ENCODE results near the gene FKBP7. TPM values are rescaled to one million over a fixed set of nuclear protein-coding genes. Genes with fewer than 3 reads are reported as not detected.
"Not testable (repeated sequence)": the region's sequence is repeated elsewhere in the genome, so short reads cannot be mapped to it uniquely, and the experiment has no call there.

Gene FKBP7
- polyA plus RNA-seq, 1 donor: 21.6 TPM

DNA sequence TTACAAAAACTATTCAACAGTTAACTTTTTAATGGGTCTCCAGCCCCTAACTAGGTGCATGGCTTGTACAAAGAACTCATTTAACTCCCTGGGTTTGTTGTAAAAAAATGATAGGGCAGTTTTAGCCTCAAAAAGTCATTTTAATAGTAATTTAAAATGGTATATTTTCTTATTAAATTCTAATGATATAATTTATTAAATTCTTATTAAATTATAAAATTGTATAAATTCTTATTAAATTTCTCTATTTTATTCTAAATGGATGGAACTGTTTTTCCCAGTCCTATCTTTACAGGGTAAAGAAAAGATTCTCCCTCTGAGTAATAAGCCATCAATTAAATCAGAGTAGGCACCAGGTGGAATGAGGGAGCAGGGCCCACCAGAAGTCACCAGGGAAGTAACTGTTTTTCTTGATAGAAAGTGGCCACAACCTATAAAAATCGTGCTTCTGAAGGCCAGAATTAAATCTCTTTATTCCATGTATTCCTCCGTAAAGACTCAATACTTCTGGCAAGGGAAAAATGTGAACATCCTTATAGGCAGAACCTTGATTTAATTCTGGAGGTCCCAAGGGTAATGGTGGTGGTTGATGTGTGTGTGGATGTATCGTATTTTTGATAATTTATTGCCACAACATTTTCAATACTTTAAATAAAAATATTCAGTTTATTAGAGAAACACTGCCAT lies 814 bp downstream of the FKBP7 start:
- Histone ChIP-seq H3K27ac (ENCODE audit: low read length) (peak overlapping the region; percentile 94), H3K4me1 (ENCODE audit: control insufficient read depth, insufficient read depth, low read length) (peaks cover 20% of the 10 kb centered on the region), H3K4me3 (ENCODE audit: low read length) (peak overlapping the region; percentile 70), H3K27me3 (ENCODE audit: control insufficient read depth, insufficient read depth, low read length) (no peaks in the 10 kb centered on the region), H3K36me3 (ENCODE audit: control insufficient read depth, insufficient read depth, low read length) (no peaks in the 10 kb centered on the region), H3K9me3 (ENCODE audit: control insufficient read depth, low read depth, low read length) (no peaks in the 10 kb centered on the region)
- 0% methylated on average over 1 of the region's 3 CpGs for WGBS (ENCODE audit: insufficient coverage, low lambda C conversion rate)
- peak in 1 of 2 donors; percentile 18 for DNase-seq

DNA sequence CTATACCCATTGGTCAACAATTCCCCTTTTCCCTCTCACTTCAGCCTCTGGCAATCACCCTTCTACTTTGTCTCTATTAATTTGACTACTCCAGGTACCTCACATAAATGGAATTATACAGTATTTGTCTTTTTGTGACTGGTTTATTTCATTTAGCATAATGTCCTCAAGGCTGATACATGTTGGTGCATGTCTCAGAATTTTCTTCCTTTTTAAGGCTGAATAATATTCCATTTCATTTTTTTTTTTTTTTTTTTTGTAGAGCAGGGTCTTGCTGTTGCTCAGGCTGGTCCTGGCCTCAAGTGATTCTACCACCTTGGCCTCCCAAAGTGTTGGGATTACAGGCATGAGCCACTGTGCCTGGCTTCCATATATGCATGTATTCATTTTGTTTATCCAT lies 1.9 kb downstream of the FKBP7 start:
- Histone ChIP-seq H3K27ac (ENCODE audit: low read length) (no peak overlapping the region), H3K4me1 (ENCODE audit: control insufficient read depth, insufficient read depth, low read length) (peaks cover 10% of the 10 kb centered on the region), H3K4me3 (ENCODE audit: low read length) (no peak overlapping the region), H3K9me3 (ENCODE audit: control insufficient read depth, low read depth, low read length) (no peaks in the 10 kb centered on the region), H3K36me3 (ENCODE audit: control insufficient read depth, insufficient read depth, low read length) (no peaks in the 10 kb centered on the region), H3K27me3 (ENCODE audit: control insufficient read depth, insufficient read depth, low read length) (no peaks in the 10 kb centered on the region)
- no peak for DNase-seq

DNA sequence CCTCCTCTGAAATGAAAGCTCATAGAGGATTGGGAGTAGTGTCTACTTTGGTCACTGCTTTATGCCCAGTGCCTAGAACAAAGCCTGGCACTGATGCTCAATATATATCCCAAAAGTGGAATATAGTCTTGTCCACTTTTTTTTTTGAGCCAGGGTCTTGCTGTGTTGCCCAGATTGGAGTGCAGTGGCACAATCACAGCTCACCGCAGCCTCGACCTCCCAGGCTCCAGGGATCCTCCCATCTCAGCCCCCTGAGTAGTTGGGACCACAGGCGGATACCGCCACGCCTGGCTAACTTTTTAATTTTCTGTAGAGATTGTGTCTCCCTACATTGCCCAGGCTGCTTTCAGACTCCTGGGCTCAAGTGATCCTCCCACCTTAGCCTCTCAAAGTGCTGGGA lies 3.8 kb downstream of the FKBP7 start:
- Histone ChIP-seq H3K36me3 (ENCODE audit: control insufficient read depth, insufficient read depth, low read length) (no peaks in the 10 kb centered on the region), H3K4me1 (ENCODE audit: control insufficient read depth, insufficient read depth, low read length) (peaks cover 6% of the 10 kb centered on the region), H3K9me3 (ENCODE audit: control insufficient read depth, low read depth, low read length) (no peaks in the 10 kb centered on the region), H3K27ac (ENCODE audit: low read length) (no peak overlapping the region), H3K4me3 (ENCODE audit: low read length) (no peak overlapping the region), H3K27me3 (ENCODE audit: control insufficient read depth, insufficient read depth, low read length) (no peaks in the 10 kb centered on the region)
- WGBS (ENCODE audit: insufficient coverage, low lambda C conversion rate): no CpG with 5 or more reads among the region's 5 CpGs
- no peak for DNase-seq

DNA sequence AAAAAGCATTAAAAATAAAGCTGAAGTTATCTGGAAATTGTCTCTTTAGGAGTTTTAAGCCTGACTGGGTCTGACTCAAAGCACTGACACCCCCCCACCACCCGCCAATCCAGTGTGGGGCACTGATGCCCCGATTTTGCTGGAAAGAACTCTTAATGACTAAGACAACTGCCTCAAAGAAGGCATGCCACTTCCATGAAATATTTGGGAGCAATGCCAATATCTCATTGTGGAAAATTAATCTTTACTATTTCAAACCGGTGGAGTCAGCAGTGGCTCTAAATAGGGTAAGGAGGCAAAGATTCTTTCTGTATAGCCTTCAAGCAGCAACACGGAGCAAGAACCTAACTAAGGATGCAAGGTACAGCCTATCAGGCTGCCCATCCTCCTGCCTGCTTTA lies 4.5 kb downstream of the FKBP7 start:
- 86% methylated on average over 1 of the region's 4 CpGs for WGBS (ENCODE audit: insufficient coverage, low lambda C conversion rate)

DNA sequence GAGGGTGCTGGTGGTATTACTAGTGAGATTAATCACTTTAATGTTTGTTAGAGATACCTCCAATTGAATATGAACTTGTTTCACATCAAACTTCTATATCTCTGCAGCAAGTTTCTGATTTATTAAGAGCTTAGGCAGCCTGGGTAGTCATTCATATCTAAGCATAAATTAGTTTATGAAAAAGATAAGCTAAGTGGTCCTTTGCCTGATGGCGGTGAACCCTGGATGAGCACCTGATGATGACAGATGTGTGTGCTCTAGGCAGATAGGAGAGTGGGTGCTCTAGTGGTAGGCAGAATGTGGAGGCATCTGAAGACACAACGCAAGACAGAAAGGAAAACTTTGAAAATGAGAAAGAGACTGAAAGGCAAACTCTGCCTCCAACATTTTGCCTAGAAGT lies 5.0 kb downstream of the FKBP7 start:
- Histone ChIP-seq H3K4me1 (ENCODE audit: control insufficient read depth, insufficient read depth, low read length) (peaks cover 3% of the 10 kb centered on the region), H3K27me3 (ENCODE audit: control insufficient read depth, insufficient read depth, low read length) (no peaks in the 10 kb centered on the region), H3K27ac (ENCODE audit: low read length) (no peak overlapping the region), H3K36me3 (ENCODE audit: control insufficient read depth, insufficient read depth, low read length) (no peaks in the 10 kb centered on the region), H3K9me3 (ENCODE audit: control insufficient read depth, low read depth, low read length) (no peaks in the 10 kb centered on the region), H3K4me3 (ENCODE audit: low read length) (no peak overlapping the region)
- DNase-seq: no peak
- no CpG with 5 or more reads among the region's 2 CpGs for WGBS (ENCODE audit: insufficient coverage, low lambda C conversion rate)

More for the DNA sequence above, 4.5 kb downstream of the FKBP7 start:
- no peak for DNase-seq
- no peaks in the 10 kb centered on the region for H3K36me3 ChIP-seq (ENCODE audit: control insufficient read depth, insufficient read depth, low read length)
- no peaks in the 10 kb centered on the region for H3K9me3 ChIP-seq (ENCODE audit: control insufficient read depth, low read depth, low read length)
- no peak overlapping the region for H3K27ac ChIP-seq (ENCODE audit: low read length)
- peaks cover 3% of the 10 kb centered on the region for H3K4me1 ChIP-seq (ENCODE audit: control insufficient read depth, insufficient read depth, low read length)
- no peak overlapping the region for H3K4me3 ChIP-seq (ENCODE audit: low read length)
- H3K27me3 ChIP-seq (ENCODE audit: control insufficient read depth, insufficient read depth, low read length): no peaks in the 10 kb centered on the region

DNA sequence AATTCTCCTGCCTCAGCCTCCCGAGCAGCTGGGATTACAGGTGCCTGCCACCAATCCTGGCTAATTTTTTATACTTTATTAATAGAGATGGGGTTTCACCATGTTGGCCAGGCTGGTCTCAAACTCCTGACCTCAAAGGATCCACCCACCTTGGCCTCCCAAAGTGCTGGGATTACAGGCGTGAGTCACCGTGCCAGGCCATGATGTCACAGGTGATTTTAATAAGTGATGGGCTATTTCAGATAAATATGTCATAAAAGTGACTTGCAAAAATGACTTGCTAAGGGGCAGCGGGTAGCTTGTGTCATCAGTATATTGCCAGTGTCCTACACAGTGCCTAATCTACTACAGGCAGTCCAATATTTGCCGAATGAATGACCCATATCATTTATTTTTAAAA lies 7.1 kb downstream of the FKBP7 start:
- H3K4me1 ChIP-seq (ENCODE audit: control insufficient read depth, insufficient read depth, low read length); H3K4me3 ChIP-seq (ENCODE audit: low read length); H3K27me3 ChIP-seq (ENCODE audit: control insufficient read depth, insufficient read depth, low read length); H3K27ac ChIP-seq (ENCODE audit: low read length); H3K9me3 ChIP-seq (ENCODE audit: control insufficient read depth, low read depth, low read length); H3K36me3 ChIP-seq (ENCODE audit: control insufficient read depth, insufficient read depth, low read length); DNase-seq: not testable (repeated sequence)
- no CpG with 5 or more reads among the region's 5 CpGs for WGBS (ENCODE audit: insufficient coverage, low lambda C conversion rate)

DNA sequence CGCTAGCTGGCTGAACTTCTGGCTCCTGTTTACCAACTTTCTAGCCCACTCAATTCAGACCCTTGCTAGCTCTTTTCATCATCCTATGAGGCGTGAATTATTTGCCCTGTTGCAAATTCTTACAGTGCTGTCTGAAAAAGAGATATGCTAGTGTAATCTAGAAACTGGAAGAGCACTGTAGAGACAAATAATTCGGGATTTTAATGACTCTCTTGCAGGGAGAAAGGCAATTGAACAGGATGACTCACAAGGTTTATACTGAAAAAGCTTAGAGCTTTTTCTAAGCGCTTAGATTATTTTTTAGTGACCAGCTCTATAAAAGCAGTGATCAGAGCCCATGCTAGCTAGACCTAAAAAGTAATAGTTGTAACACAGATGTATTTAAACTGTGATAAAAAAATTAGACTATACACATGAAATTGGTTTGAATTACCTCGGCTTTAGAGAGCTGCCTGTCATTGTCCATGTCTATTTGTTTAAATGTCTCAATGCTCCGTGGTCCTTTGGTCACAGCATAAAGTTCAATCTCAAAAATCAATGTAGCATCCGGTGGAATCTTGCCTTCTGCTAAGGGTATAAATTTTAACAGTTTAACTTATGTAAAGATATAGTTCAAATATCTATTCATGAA lies 9.1 kb downstream of the FKBP7 start:
- H3K4me3 ChIP-seq (ENCODE audit: low read length): no peak overlapping the region
- no peaks in the 10 kb centered on the region for H3K9me3 ChIP-seq (ENCODE audit: control insufficient read depth, low read depth, low read length)
- no peak overlapping the region for H3K27ac ChIP-seq (ENCODE audit: low read length)
- DNase-seq: no peak
- H3K4me1 ChIP-seq (ENCODE audit: control insufficient read depth, insufficient read depth, low read length): no peaks in the 10 kb centered on the region
- peaks cover 7% of the 10 kb centered on the region for H3K36me3 ChIP-seq (ENCODE audit: control insufficient read depth, insufficient read depth, low read length)
- H3K27me3 ChIP-seq (ENCODE audit: control insufficient read depth, insufficient read depth, low read length): no peaks in the 10 kb centered on the region
- WGBS (ENCODE audit: insufficient coverage, low lambda C conversion rate): 100% methylated on average over 1 of the region's 7 CpGs

DNA sequence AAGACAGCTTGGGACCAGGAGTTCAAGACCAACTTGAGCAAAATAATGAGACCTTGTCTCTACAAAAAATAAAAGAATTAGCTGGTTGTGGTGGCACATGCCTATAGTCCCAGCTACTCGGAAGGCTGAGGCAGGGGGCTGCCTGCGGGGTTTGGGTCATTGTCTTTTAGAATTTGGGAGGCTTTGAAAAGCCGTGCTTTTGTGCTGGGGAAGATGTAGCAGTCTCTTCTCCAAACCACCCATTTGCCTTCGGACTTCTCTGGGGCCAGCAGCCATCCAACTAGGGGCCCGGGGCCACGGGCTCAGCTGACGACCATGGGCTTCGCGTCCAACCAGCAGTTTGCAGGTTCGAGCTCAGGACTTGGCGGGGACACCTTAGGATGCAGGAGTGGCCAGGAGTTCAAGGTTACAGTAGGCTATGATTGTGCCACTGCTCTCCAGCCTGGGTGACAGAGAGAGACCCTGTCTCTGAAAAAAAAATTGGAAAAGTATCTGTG lies 21.0 kb downstream of the FKBP7 start:
- Histone ChIP-seq H3K27me3 (ENCODE audit: control insufficient read depth, insufficient read depth, low read length) (no peaks in the 10 kb centered on the region), H3K4me1 (ENCODE audit: control insufficient read depth, insufficient read depth, low read length) (no peaks in the 10 kb centered on the region), H3K36me3 (ENCODE audit: control insufficient read depth, insufficient read depth, low read length) (no peaks in the 10 kb centered on the region), H3K9me3 (ENCODE audit: control insufficient read depth, low read depth, low read length) (no peaks in the 10 kb centered on the region), H3K27ac (ENCODE audit: low read length) (no peak overlapping the region), H3K4me3 (ENCODE audit: low read length) (no peak overlapping the region)
- WGBS (ENCODE audit: insufficient coverage, low lambda C conversion rate): 100% methylated on average over 1 of the region's 11 CpGs
- no peak for DNase-seq

DNA sequence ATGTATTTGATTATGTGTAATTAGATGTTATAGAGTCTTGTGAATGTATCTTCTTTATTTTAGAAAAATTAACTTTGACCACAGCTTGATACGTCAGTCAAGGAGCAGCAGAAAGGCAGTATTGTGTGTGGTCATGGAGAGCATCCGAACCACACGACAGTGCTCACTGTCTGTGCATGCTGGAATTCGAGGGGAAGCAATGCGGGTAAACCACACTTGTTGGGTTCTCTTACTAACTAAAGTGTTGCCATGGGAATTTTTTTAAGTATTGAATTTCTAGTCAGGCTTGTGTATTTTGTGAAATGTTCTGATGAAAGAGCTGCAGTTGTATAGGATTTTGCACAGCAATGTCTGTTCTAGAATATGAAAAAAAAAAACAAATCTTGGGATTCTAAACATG lies 22.5 kb downstream of the FKBP7 start:
- H3K4me3 ChIP-seq (ENCODE audit: low read length): no peak overlapping the region
- no CpG with 5 or more reads among the region's 5 CpGs for WGBS (ENCODE audit: insufficient coverage, low lambda C conversion rate)
- no peak overlapping the region for H3K27ac ChIP-seq (ENCODE audit: low read length)
- no peaks in the 10 kb centered on the region for H3K9me3 ChIP-seq (ENCODE audit: control insufficient read depth, low read depth, low read length)
- no peaks in the 10 kb centered on the region for H3K4me1 ChIP-seq (ENCODE audit: control insufficient read depth, insufficient read depth, low read length)
- peaks cover under 1% of the 10 kb centered on the region for H3K27me3 ChIP-seq (ENCODE audit: control insufficient read depth, insufficient read depth, low read length)
- DNase-seq: no peak
- H3K36me3 ChIP-seq (ENCODE audit: control insufficient read depth, insufficient read depth, low read length): no peaks in the 10 kb centered on the region

DNA sequence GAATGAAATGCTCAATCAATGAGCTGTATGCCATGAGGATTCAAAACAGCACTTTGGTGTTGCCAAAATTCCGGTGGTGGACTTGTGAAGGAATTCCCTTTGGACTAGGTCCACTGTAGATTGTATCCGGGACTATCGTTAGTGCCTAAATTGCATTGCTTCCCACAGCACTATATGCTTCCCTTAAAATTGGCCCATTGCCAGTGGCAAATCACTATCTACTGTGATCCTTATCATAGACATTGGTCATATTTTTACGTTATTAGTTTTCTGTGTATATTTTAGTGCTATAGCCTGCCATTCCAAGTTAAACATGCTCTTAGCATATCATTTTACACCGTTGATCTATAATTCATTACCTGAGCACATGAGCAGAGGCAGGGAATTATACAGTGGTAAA lies 25.5 kb downstream of the FKBP7 start:
- no CpG with 5 or more reads among the region's 5 CpGs for WGBS (ENCODE audit: insufficient coverage, low lambda C conversion rate)
- DNase-seq: no peak
- H3K27ac ChIP-seq (ENCODE audit: low read length): no peak overlapping the region

DNA sequence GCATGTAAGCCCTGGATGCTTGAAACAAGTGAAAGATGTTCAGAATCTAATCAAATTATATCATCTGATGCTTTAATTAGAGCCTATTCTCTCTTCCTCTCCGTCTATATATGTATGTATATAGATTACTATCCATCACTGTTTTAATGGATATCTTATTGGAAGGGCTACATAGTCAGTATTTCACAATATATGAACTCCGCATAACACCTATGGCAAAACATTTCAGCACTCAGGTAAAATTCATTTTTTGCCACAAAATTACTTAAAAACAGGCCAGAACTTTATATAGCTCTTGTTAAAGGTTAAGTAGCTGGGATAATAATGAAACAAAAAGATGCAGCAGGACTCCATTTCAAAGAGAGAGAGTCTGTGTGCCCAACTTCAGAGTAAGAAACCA lies 26.1 kb downstream of the FKBP7 start:
- no peak for DNase-seq
- peak overlapping the region; percentile 50 for H3K4me3 ChIP-seq (ENCODE audit: low read length)
- peaks cover 2% of the 10 kb centered on the region for H3K27me3 ChIP-seq (ENCODE audit: control insufficient read depth, insufficient read depth, low read length)
- no CpG with 5 or more reads among the region's 2 CpGs for WGBS (ENCODE audit: insufficient coverage, low lambda C conversion rate)
- H3K4me1 ChIP-seq (ENCODE audit: control insufficient read depth, insufficient read depth, low read length): peaks cover 11% of the 10 kb centered on the region
- H3K27ac ChIP-seq (ENCODE audit: low read length): peak overlapping the region; percentile 100
- H3K36me3 ChIP-seq (ENCODE audit: control insufficient read depth, insufficient read depth, low read length): peaks cover 10% of the 10 kb centered on the region
- no peaks in the 10 kb centered on the region for H3K9me3 ChIP-seq (ENCODE audit: control insufficient read depth, low read depth, low read length)

More for the DNA sequence above, 25.5 kb downstream of the FKBP7 start:
- H3K9me3 ChIP-seq (ENCODE audit: control insufficient read depth, low read depth, low read length): no peaks in the 10 kb centered on the region
- no peak overlapping the region for H3K4me3 ChIP-seq (ENCODE audit: low read length)
- H3K4me1 ChIP-seq (ENCODE audit: control insufficient read depth, insufficient read depth, low read length): peaks cover 11% of the 10 kb centered on the region
- peaks cover 2% of the 10 kb centered on the region for H3K27me3 ChIP-seq (ENCODE audit: control insufficient read depth, insufficient read depth, low read length)
- H3K36me3 ChIP-seq (ENCODE audit: control insufficient read depth, insufficient read depth, low read length): peaks cover 7% of the 10 kb centered on the region
